Stimulated activated naive B cell treated with anti-CD40 and anti-IgM and Interleukin-4, amounts not matched to agents 10 μg/mL and 1 μg/mL and 100 μg/mL, for 72 hours (primary cell): Measurements from ENCODE around the gene UBR4.

Experiments used
- ATAC-seq, 2 donors: fragments of 150-1000 bp; cut with Tn5 transposase; replicated peaks; 2 replicates each; pipeline ENCODE4 v1.10.0; 2021; ENCODE audit warnings: moderate library complexity in 1 of 2
- DNase-seq: peaks from one replicate; pipeline ENCODE4 v3.0.0; 2021
- H3K27ac Mint-ChIP-seq: one replicate; pipeline ENCODE4 v1.8.0; 2022; ENCODE audit warnings: mild to moderate bottlenecking, mixed read lengths
- H3K27me3 Mint-ChIP-seq, 2 donors: one replicate each; pipeline ENCODE4 v1.8.0; 2022; ENCODE audit warnings: mixed read lengths in 2 of 2
- H3K36me3 Mint-ChIP-seq, 2 donors: one replicate each; pipeline ENCODE4 v1.8.0; 2022; ENCODE audit warnings: mixed read lengths in 2 of 2, mild to moderate bottlenecking in 1 of 2
- H3K4me1 Mint-ChIP-seq, 2 donors: one replicate each; pipeline ENCODE4 v1.8.0; 2022; ENCODE audit warnings: mixed read lengths in 2 of 2, mild to moderate bottlenecking in 1 of 2
- H3K4me3 Mint-ChIP-seq, 2 donors: one replicate each; pipeline ENCODE4 v1.8.0; 2022; ENCODE audit warnings: mild to moderate bottlenecking in 2 of 2, mixed read lengths in 2 of 2, moderate library complexity in 1 of 2
- H3K9me3 Mint-ChIP-seq, 2 donors: one replicate each; pipeline ENCODE4 v1.8.0; 2022; ENCODE audit warnings: mixed read lengths in 2 of 2, mild to moderate bottlenecking in 1 of 2

UBR4 gene

GRCh38 chr1:19043579-19044443 lies 166.3 kb downstream of the UBR4 start:
- no peaks in the 10 kb centered on the region for H3K36me3 Mint-ChIP-seq
- no peak overlapping the region for H3K4me3 Mint-ChIP-seq
- ATAC-seq, result no peak
- no peaks in the 10 kb centered on the region for H3K9me3 Mint-ChIP-seq
- peaks cover 3 to 7% of the 10 kb centered on the region in 2 donors for H3K4me1 Mint-ChIP-seq
- no peak for DNase-seq
- peaks cover 23 to 47% of the 10 kb centered on the region in 2 donors for H3K27me3 Mint-ChIP-seq
- H3K27ac Mint-ChIP-seq, result no peak overlapping the region

GRCh38 chr1:19042675-19043578 lies 167.1 kb downstream of the UBR4 start:
- H3K4me3 Mint-ChIP-seq, result no peak overlapping the region
- no peak overlapping the region for H3K27ac Mint-ChIP-seq
- DNase-seq (no peak), ATAC-seq (peak; percentile 26 to 74)
- no peaks in the 10 kb centered on the region for H3K36me3 Mint-ChIP-seq
- H3K27me3 Mint-ChIP-seq, result peaks cover 23 to 48% of the 10 kb centered on the region in 2 donors
- peaks cover 1 to 7% of the 10 kb centered on the region in 2 donors for H3K4me1 Mint-ChIP-seq
- H3K9me3 Mint-ChIP-seq, result no peaks in the 10 kb centered on the region

GRCh38 chr1:19040010-19040680 lies 169.9 kb downstream of the UBR4 start:
- Mint-ChIP-seq H3K9me3 (no peaks in the 10 kb centered on the region), H3K27ac (no peak overlapping the region), H3K36me3 (no peaks in the 10 kb centered on the region), H3K4me3 (no peak overlapping the region), H3K27me3 (peaks cover 34 to 52% of the 10 kb centered on the region in 2 donors), H3K4me1 (peaks cover 1 to 7% of the 10 kb centered on the region in 2 donors)
- DNase-seq, result no peak
- no peak for ATAC-seq

- Mint-ChIP-seq H3K27me3 (peaks cover 27 to 48% of the 10 kb centered on the region in 2 donors), H3K27ac (no peak overlapping the region), H3K9me3 (no peaks in the 10 kb centered on the region), H3K4me1 (peaks cover 1 to 7% of the 10 kb centered on the region in 2 donors), H3K4me3 (no peak overlapping the region), H3K36me3 (no peaks in the 10 kb centered on the region)
- DNase-seq (no peak), ATAC-seq (no peak)
These were observed 171.3 kb downstream of the UBR4 start for GRCh38 chr1:19038732-19039131.

GRCh38 chr1:19038096-19038495 lies 172.0 kb downstream of the UBR4 start:
- H3K27me3 Mint-ChIP-seq, result peaks cover 32 to 51% of the 10 kb centered on the region in 2 donors
- peaks cover 1 to 4% of the 10 kb centered on the region in 2 donors for H3K4me1 Mint-ChIP-seq
- ATAC-seq, result no peak
- H3K4me3 Mint-ChIP-seq, result no peak overlapping the region
- DNase-seq, result no peak
- no peaks in the 10 kb centered on the region for H3K9me3 Mint-ChIP-seq
- H3K36me3 Mint-ChIP-seq, result no peaks in the 10 kb centered on the region
- no peak overlapping the region for H3K27ac Mint-ChIP-seq

- Mint-ChIP-seq H3K4me3 (no peak overlapping the region), H3K27ac (no peak overlapping the region), H3K9me3 (no peaks in the 10 kb centered on the region), H3K27me3 (peaks cover 32 to 47% of the 10 kb centered on the region in 2 donors), H3K36me3 (no peaks in the 10 kb centered on the region), H3K4me1 (no peaks in the 10 kb centered on the region)
- DNase-seq (no peak), ATAC-seq (no peak)
These were observed 172.4 kb downstream of the UBR4 start for GRCh38 chr1:19037659-19038058.

- H3K27ac Mint-ChIP-seq, result no peak overlapping the region
- H3K9me3 Mint-ChIP-seq, result no peaks in the 10 kb centered on the region
- no peaks in the 10 kb centered on the region for H3K36me3 Mint-ChIP-seq
- ATAC-seq (no peak), DNase-seq (no peak)
- no peak overlapping the region for H3K4me3 Mint-ChIP-seq
- peaks cover 32 to 41% of the 10 kb centered on the region in 2 donors for H3K27me3 Mint-ChIP-seq
- no peaks in the 10 kb centered on the region for H3K4me1 Mint-ChIP-seq
These were observed 173.1 kb downstream of the UBR4 start for GRCh38 chr1:19036813-19037605.

GRCh38 chr1:19036041-19036812 lies 173.8 kb downstream of the UBR4 start:
- Mint-ChIP-seq H3K27ac (no peak overlapping the region), H3K27me3 (peaks cover 27 to 36% of the 10 kb centered on the region in 2 donors)

GRCh38 chr1:19035377-19036040 lies 174.6 kb downstream of the UBR4 start:
- DNase-seq (no peak), ATAC-seq (no peak)
- no peaks in the 10 kb centered on the region for H3K36me3 Mint-ChIP-seq
- H3K9me3 Mint-ChIP-seq, result no peaks in the 10 kb centered on the region
- H3K27me3 Mint-ChIP-seq, result peaks cover 21 to 31% of the 10 kb centered on the region in 2 donors
- H3K4me3 Mint-ChIP-seq, result no peak overlapping the region
- no peaks in the 10 kb centered on the region for H3K4me1 Mint-ChIP-seq
- no peak overlapping the region for H3K27ac Mint-ChIP-seq

More at GRCh38 chr1:19036041-19036812, 173.8 kb downstream of the UBR4 start:
- Mint-ChIP-seq H3K9me3 (no peaks in the 10 kb centered on the region), H3K36me3 (no peaks in the 10 kb centered on the region), H3K4me3 (no peak overlapping the region), H3K4me1 (no peaks in the 10 kb centered on the region)
- ATAC-seq (no peak), DNase-seq (no peak)

- Mint-ChIP-seq H3K4me1 (no peaks in the 10 kb centered on the region), H3K27ac (no peak overlapping the region), H3K36me3 (no peaks in the 10 kb centered on the region), H3K4me3 (no peak overlapping the region), H3K27me3 (peaks cover 24 to 27% of the 10 kb centered on the region in 2 donors), H3K9me3 (no peaks in the 10 kb centered on the region)
- DNase-seq, result no peak
- ATAC-seq, result no peak
These were observed 175.3 kb downstream of the UBR4 start for GRCh38 chr1:19034721-19035120.

- ATAC-seq, result no peak
These were observed 176.0 kb downstream of the UBR4 start for GRCh38 chr1:19033926-19034680.

GRCh38 chr1:19033515-19033839 lies 176.6 kb downstream of the UBR4 start:
- Mint-ChIP-seq H3K4me3 (no peak overlapping the region), H3K36me3 (no peaks in the 10 kb centered on the region), H3K9me3 (no peaks in the 10 kb centered on the region), H3K27me3 (peaks cover 26 to 32% of the 10 kb centered on the region in 2 donors), H3K27ac (no peak overlapping the region), H3K4me1 (no peaks in the 10 kb centered on the region)
- DNase-seq (no peak), ATAC-seq (no peak)

More at GRCh38 chr1:19033926-19034680, 176.0 kb downstream of the UBR4 start:
- Mint-ChIP-seq H3K4me1 (no peaks in the 10 kb centered on the region), H3K9me3 (no peaks in the 10 kb centered on the region), H3K4me3 (no peak overlapping the region), H3K27ac (no peak overlapping the region), H3K27me3 (peaks cover 26 to 32% of the 10 kb centered on the region in 2 donors), H3K36me3 (no peaks in the 10 kb centered on the region)
- no peak for DNase-seq
